Measurements from ENCODE around the gene MEA1. TPM values are rescaled to one million over a fixed set of nuclear protein-coding genes. Genes with fewer than 3 reads are reported as not detected.

The MEA1 gene
- total RNA-seq, 4 donors from 2014 or later: 39.1 to 81.7 (median 43.2) TPM

- TF ChIP-seq CTCF (IDR thresholded peaks at IDR 0.05): no peak
- no peak for TF ChIP-seq POLR2A (IDR thresholded peaks at IDR 0.05)
- Histone ChIP-seq H3K4me3 (no peak overlapping the region), H3K36me3 (no peaks in the 10 kb centered on the region), H3K27me3 (no peaks in the 10 kb centered on the region), H3K4me1 (peaks cover 0 to 13% of the 10 kb centered on the region in 2 donors), H3K27ac (no peak overlapping the region), H3K9me3 (no peaks in the 10 kb centered on the region)
- no peak for DNase-seq
- intact Hi-C loops (cut with DNase I; ENCODE audit: low total_unique reads): loop anchor here (10.0 kb wide), 1 partner anchor 63 kb away; the partner anchor contains the start of gene CNPY3
Observed at GRCh38 chr6:42987533-42988451, 26.0 kb downstream of the MEA1 start.

GRCh38 chr6:42984924-42985475 lies 28.7 kb downstream of the MEA1 start:
- DNase-seq: no peak

GRCh38 chr6:42984001-42984923 lies 29.5 kb downstream of the MEA1 start, which contains the start of gene PPP2R5D:
Gene PPP2R5D, plus strand, starts transcription at chr6:42984570. Its CDS starts 108 bp downstream, at chr6:42984678.
- TF ChIP-seq CTCF (IDR thresholded peaks at IDR 0.05) (peak in 2 of 4 experiments; percentile 21 to 26), POLR2A (IDR thresholded peaks at IDR 0.05) (peak; percentile 74 to 95)
- Histone ChIP-seq H3K4me1 (peaks cover 0 to 13% of the 10 kb centered on the region in 2 donors), H3K27me3 (no peaks in the 10 kb centered on the region), H3K36me3 (no peaks in the 10 kb centered on the region), H3K27ac (peak within 1 kb of the TSS; percentile 79 to 91), H3K9me3 (no peaks in the 10 kb centered on the region), H3K4me3 (peak within 1 kb of the TSS; percentile 72 to 87)
- DNase-seq: peak; percentile 98
- intact Hi-C loops (cut with DNase I; ENCODE audit: low total_unique reads): loop anchor here (10.0 kb wide), 1 partner anchor 59 kb away; the partner anchor contains the start of gene CNPY3

More at GRCh38 chr6:42984924-42985475, 28.7 kb downstream of the MEA1 start:
- Histone ChIP-seq H3K27me3 (no peaks in the 10 kb centered on the region), H3K4me3 (peak overlapping the region; percentile 72 to 87), H3K9me3 (no peaks in the 10 kb centered on the region), H3K36me3 (no peaks in the 10 kb centered on the region), H3K4me1 (peaks cover 0 to 13% of the 10 kb centered on the region in 2 donors), H3K27ac (peak overlapping the region; percentile 79 to 91)
- TF ChIP-seq CTCF (IDR thresholded peaks at IDR 0.05) (no peak), POLR2A (IDR thresholded peaks at IDR 0.05) (no peak)
- intact Hi-C loops (cut with DNase I; ENCODE audit: low total_unique reads): loop anchor here (10.0 kb wide), 1 partner anchor 60 kb away; the partner anchor contains the start of gene CNPY3

GRCh38 chr6:42981836-42982235 lies 31.9 kb downstream of the MEA1 start:
- H3K36me3 ChIP-seq: no peaks in the 10 kb centered on the region
- intact Hi-C loops (cut with DNase I; ENCODE audit: low total_unique reads): loop anchor here (10.0 kb wide), 1 partner anchor 57 kb away; the partner anchor contains the start of gene CNPY3
- no peak for DNase-seq
- H3K4me1 ChIP-seq: peaks cover 0 to 19% of the 10 kb centered on the region in 2 donors
- no peak overlapping the region for H3K4me3 ChIP-seq
- TF ChIP-seq CTCF (IDR thresholded peaks at IDR 0.05) (no peak), POLR2A (IDR thresholded peaks at IDR 0.05) (no peak)
- H3K9me3 ChIP-seq: no peaks in the 10 kb centered on the region
- H3K27me3 ChIP-seq: no peaks in the 10 kb centered on the region
- no peak overlapping the region for H3K27ac ChIP-seq
